Measurements from ENCODE around the gene CBLB. TPM values are rescaled to one million over a fixed set of nuclear protein-coding genes. Genes with fewer than 3 reads are reported as not detected.

CBLB gene
- total and polyA plus RNA-seq, 2 experiments from 2014 or later, result 20.5 to 47.7 TPM

GRCh38 chr3:105629718-105630117 lies 239.1 kb downstream of the CBLB start:
- H3K27me3 Mint-ChIP-seq (ENCODE audit: insufficient read depth, low read depth, poor library complexity), result peaks cover 4% of the 10 kb centered on the region
- Histone ChIP-seq H2AFZ (no peak overlapping the region), H4K20me1 (replicated peaks; ENCODE audit: insufficient read depth) (no peaks in the 10 kb centered on the region), H3K27me3 (ENCODE audit: insufficient read depth) (no peaks in the 10 kb centered on the region), H3K4me2 (no peak overlapping the region), H3F3A (replicated peaks; ENCODE audit: low read depth) (no peaks in the 10 kb centered on the region), H3K9me2 (ENCODE audit: insufficient read depth) (peaks cover 7% of the 10 kb centered on the region; the same call in 1 of the 2 replicates), H3K36me3 (ENCODE audit: insufficient read depth) (no peaks in the 10 kb centered on the region), H3K4me1 (ENCODE audit: insufficient read depth) (no peaks in the 10 kb centered on the region), H3K4me3 (no peak overlapping the region), H3K27ac (ENCODE audit: low read depth) (no peak overlapping the region), H3K79me2 (replicated peaks; ENCODE audit: insufficient read depth) (no peaks in the 10 kb centered on the region)
- no peak for TF ChIP-seq ZNF331 (CRISPR knock-in tag; IDR thresholded peaks at IDR 0.05; ENCODE audit: low read depth)
- TF ChIP-seq ZNF462 (CRISPR knock-in tag; IDR thresholded peaks at IDR 0.05), result no peak
- TF ChIP-seq POLR2AphosphoS5 (IDR thresholded peaks at IDR 0.05; ENCODE audit: low read depth), result no peak
- TF ChIP-seq EZH2 (IDR thresholded peaks at IDR 0.05; ENCODE audit: low read depth, unreplicated experiment), result no peak
- TF ChIP-seq REST (IDR thresholded peaks at IDR 0.05; ENCODE audit: unreplicated experiment), result no peak
- TF ChIP-seq CREB1 (CRISPR knock-in tag; IDR thresholded peaks at IDR 0.05; ENCODE audit: low read depth), result no peak
- no peak for TF ChIP-seq ETS1 (IDR thresholded peaks at IDR 0.05)
- no peak for TF ChIP-seq EZH2phosphoT487 (IDR thresholded peaks at IDR 0.05; ENCODE audit: unreplicated experiment)
- H3K4me3 Mint-ChIP-seq, result no peak overlapping the region
- no peak for ATAC-seq
- no peaks in the 10 kb centered on the region for H3K9me3 Mint-ChIP-seq
- no peak for DNase-seq (ENCODE audit: low spot score)
- no peak overlapping the region for H3K27ac Mint-ChIP-seq
- no peaks in the 10 kb centered on the region for H3K36me3 Mint-ChIP-seq (ENCODE audit: low read depth)
- no peaks in the 10 kb centered on the region for H3K4me1 Mint-ChIP-seq

Measured in GM23338 (cell line).